PC-3 (cell line): Measurements from ENCODE around the gene MYO5B. TPM values are rescaled to one million over a fixed set of nuclear protein-coding genes. Genes with fewer than 3 reads are reported as not detected.

Experiments
- ATAC-seq: fragments of 200-7000 bp; cut with Tn5 transposase; 2 replicates; pipeline ENCODE4 v1.9.1; 2020; ENCODE audit warnings: mild to moderate bottlenecking, moderate library complexity
- BruUV-seq: library from RNA; stranded (reverse); fragments of 400-500 nt; replicated peaks from 2 replicates; lab custom pipeline; 2021; lab: Mats Ljungman, UMichigan
- CTCF ChIA-PET: fragments of 300-600 bp; sonication (Branson Sonifier 250); formaldehyde crosslinking; loops from one replicate; lab custom pipeline; 2022; ENCODE audit warnings: antibody characterized with exemption; lab: Charles Lee
- POLR2A ChIA-PET: fragments of 300-600 bp; sonication (Branson Sonifier 250); formaldehyde crosslinking; loops from one replicate; lab custom pipeline; 2022; ENCODE audit warnings: antibody characterized with exemption; ENCODE audit not compliant: unreplicated experiment; lab: Charles Lee
- DNase-seq: peaks from one replicate; pipeline ENCODE4 v3.0.0-alpha.2; 2015
- H2AFZ ChIP-seq: fragments of 300-600 bp; sonication (generic); 2 replicates; pipeline ENCODE4 v1.6.0; 2016; ENCODE audit warnings: antibody characterized with exemption, low read length
- H3F3A ChIP-seq: fragments of 300-600 bp; sonication (generic); one replicate; pipeline ENCODE4 v1.6.0; 2017; ENCODE audit warnings: antibody characterized with exemption, low read length, control low read depth, mild to moderate bottlenecking; ENCODE audit not compliant: unreplicated experiment
- H3K27ac ChIP-seq: fragments of 300-600 bp; sonication (generic); 2 replicates; pipeline ENCODE4 v1.5.1; 2016; ENCODE audit warnings: mild to moderate bottlenecking, low read length
- H3K27me3 ChIP-seq: fragments of 300-600 bp; sonication (generic); 2 replicates; pipeline ENCODE4 v1.6.1; 2016; ENCODE audit warnings: low read length, mixed read lengths
- H3K36me3 ChIP-seq: fragments of 300-600 bp; sonication (generic); 2 replicates; pipeline ENCODE4 v1.6.1; 2016; ENCODE audit warnings: low read depth, mixed run types, low read length, mixed read lengths
- H3K4me1 ChIP-seq: fragments of 300-600 bp; sonication (generic); 2 replicates; pipeline ENCODE4 v1.5.1; 2016; ENCODE audit warnings: low read length; ENCODE audit not compliant: insufficient read depth
- H3K4me2 ChIP-seq: fragments of 300-600 bp; sonication (generic); 2 replicates; pipeline ENCODE4 v1.6.0; 2016; ENCODE audit warnings: low read length
- H3K4me3 ChIP-seq: fragments of 300-600 bp; sonication (generic); 2 replicates; pipeline ENCODE4 v1.5.1; 2016; ENCODE audit warnings: mild to moderate bottlenecking, low read length, mixed read lengths
- H3K79me2 ChIP-seq: fragments of 300-600 bp; sonication (generic); 2 replicates; pipeline ENCODE4 v1.6.1; 2017; ENCODE audit warnings: low read length, mixed read lengths
- H3K9ac ChIP-seq: fragments of 300-600 bp; sonication (generic); 2 replicates; pipeline ENCODE4 v1.6.0; 2016; ENCODE audit warnings: mild to moderate bottlenecking, low read length
- H3K9me2 ChIP-seq: fragments of 300-600 bp; sonication (generic); replicated peaks from 2 replicates; pipeline ENCODE4 v1.6.1; 2016; ENCODE audit warnings: mixed run types, low read length, mixed read lengths
- H3K9me3 ChIP-seq: fragments of 300-600 bp; sonication (generic); 2 replicates; pipeline ENCODE4 v1.6.1; 2016; ENCODE audit warnings: low read length, mixed read lengths
- H4K20me1 ChIP-seq: fragments of 300-600 bp; sonication (generic); 2 replicates; pipeline ENCODE4 v1.6.1; 2016; ENCODE audit warnings: low read length, mixed read lengths
- CTCF ChIP-seq: fragments of 300-600 bp; sonication (generic); conservative IDR thresholded peaks from 2 replicates; pipeline ENCODE4 v1.5.1; 2017; ENCODE audit warnings: antibody characterized with exemption, low read depth, mild to moderate bottlenecking, low read length
- EZH2 ChIP-seq: fragments of 300-600 bp; sonication (generic); IDR thresholded peaks from one replicate; pipeline ENCODE4 v1.6.1; 2017; ENCODE audit warnings: antibody characterized with exemption, mild to moderate bottlenecking, low read length; ENCODE audit not compliant: unreplicated experiment
- EZH2phosphoT487 ChIP-seq: fragments of 300-600 bp; sonication (generic); IDR thresholded peaks from 2 replicates; pipeline ENCODE4 v1.6.1; 2018; ENCODE audit warnings: mild to moderate bottlenecking, antibody characterized with exemption, low read length, borderline replicate concordance
- intact Hi-C: fragments of 100-400 bp; cut with micrococcal nuclease; formaldehyde crosslinking; loops from 2 replicates; pipeline ENCODE4 v1.9.0; 2023
- total RNA-seq: library from RNA; depleted of rRNA; stranded (reverse); fragments of >200 nt; gene quantifications from 2 replicates; pipeline ENCODE4 v1.2.3, GENCODE V29; 2014

MYO5B gene
- total RNA-seq, 1 experiment from 2014 or later, result 10.7 TPM

- TF ChIP-seq EZH2phosphoT487 (no peak), CTCF (no peak), EZH2 (no peak)
- DNase-seq, result no peak
- Histone ChIP-seq H4K20me1 (no peaks in the 10 kb centered on the region), H3K4me3 (no peak overlapping the region), H3K4me2 (no peak overlapping the region), H3F3A (no peaks in the 10 kb centered on the region), H3K9ac (no peak overlapping the region), H3K27ac (no peak overlapping the region), H3K4me1 (peaks cover 18% of the 10 kb centered on the region), H3K36me3 (no peaks in the 10 kb centered on the region), H3K9me2 (no peaks in the 10 kb centered on the region), H3K27me3 (no peaks in the 10 kb centered on the region), H3K9me3 (no peaks in the 10 kb centered on the region), H2AFZ (no peak overlapping the region), H3K79me2 (no peaks in the 10 kb centered on the region)
- ATAC-seq, result no peak
- no TSS peak for BruUV-seq
- intact Hi-C loops, result no loop called here
- POLR2A ChIA-PET, result no interaction called here
- CTCF ChIA-PET, result no interaction called here
Observed at GRCh38 chr18:49842656-49843055, 352.3 kb downstream of the MYO5B start.

DNA sequence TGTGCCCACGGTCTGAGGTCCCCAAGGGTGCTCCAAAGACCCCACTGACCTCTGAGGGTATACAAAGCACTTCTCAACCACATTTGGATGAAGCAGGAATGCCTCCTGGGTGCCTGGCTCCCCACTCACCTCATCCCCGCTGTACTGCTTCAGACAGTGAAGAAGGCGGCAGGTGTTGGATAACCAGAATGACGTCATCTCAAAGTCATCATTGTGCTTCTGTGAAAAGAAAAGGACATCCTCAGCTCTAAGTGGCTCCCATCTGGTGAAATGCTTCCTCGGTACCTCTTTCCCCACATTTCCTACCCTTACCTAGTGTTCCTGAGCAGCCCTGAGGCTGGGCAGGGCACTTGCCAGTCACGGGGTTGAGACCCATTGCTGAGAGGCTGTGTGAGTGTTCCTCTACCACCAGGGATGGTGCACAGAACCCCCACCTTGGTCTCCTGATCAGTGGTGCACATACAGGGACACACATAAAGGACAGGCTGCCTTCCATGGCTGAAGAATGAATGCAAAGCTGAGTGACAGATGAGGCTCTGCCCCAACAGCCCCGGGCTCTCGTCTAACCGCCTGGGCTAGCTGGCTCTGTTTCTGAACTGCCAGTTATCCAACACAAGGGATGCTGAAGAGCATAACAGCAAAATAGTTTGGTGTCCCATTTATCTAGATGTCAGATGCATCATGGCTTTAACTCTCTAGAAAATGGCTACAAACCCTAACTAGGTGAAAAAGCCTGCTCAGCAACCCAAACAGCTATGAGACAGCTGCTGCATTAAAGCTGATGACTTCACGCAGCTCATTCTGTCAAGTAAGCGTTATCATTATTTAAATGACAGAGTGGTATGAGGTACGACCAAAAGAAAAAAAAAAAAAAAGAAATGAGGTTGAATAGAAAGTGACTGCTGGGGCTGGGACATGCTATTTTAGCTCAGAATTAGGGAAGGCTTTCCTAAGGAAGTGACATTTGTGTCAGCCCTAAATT, 353.4 kb downstream of the MYO5B start:
- Histone ChIP-seq H2AFZ (no peak overlapping the region), H3K79me2 (no peaks in the 10 kb centered on the region), H3K27ac (no peak overlapping the region), H3K27me3 (no peaks in the 10 kb centered on the region), H3K9me2 (no peaks in the 10 kb centered on the region), H3K4me3 (no peak overlapping the region), H4K20me1 (no peaks in the 10 kb centered on the region), H3K4me2 (no peak overlapping the region), H3K36me3 (no peaks in the 10 kb centered on the region), H3K9me3 (no peaks in the 10 kb centered on the region), H3K4me1 (peaks cover 20% of the 10 kb centered on the region), H3K9ac (no peak overlapping the region), H3F3A (no peaks in the 10 kb centered on the region)
- ATAC-seq, result no peak
- intact Hi-C loops, result no loop called here
- CTCF ChIA-PET, result no interaction called here
- no TSS peak for BruUV-seq
- POLR2A ChIA-PET, result interaction anchor here (0.6 kb wide), 1 partner anchor 8 kb away, joined by 4 read pairs; no protein-coding TSS in a partner anchor
- no peak for DNase-seq
- TF ChIP-seq EZH2 (no peak), CTCF (no peak), EZH2phosphoT487 (no peak)

GRCh38 chr18:49839012-49839411, 355.9 kb downstream of the MYO5B start:
- H3K4me3 ChIP-seq, result no peak overlapping the region
- DNase-seq (peak; percentile 73), ATAC-seq (peak; percentile 76)
- no TSS peak for BruUV-seq
- no peak overlapping the region for H2AFZ ChIP-seq
- H3K27me3 ChIP-seq, result no peaks in the 10 kb centered on the region
- H4K20me1 ChIP-seq, result no peaks in the 10 kb centered on the region
- H3K4me1 ChIP-seq, result peaks cover 43% of the 10 kb centered on the region
- intact Hi-C loops, result no loop called here
- no peaks in the 10 kb centered on the region for H3K79me2 ChIP-seq
- no peaks in the 10 kb centered on the region for H3F3A ChIP-seq
- peak overlapping the region; percentile 26 for H3K27ac ChIP-seq
- CTCF ChIA-PET, result no interaction called here
- H3K4me2 ChIP-seq, result no peak overlapping the region
- H3K9me3 ChIP-seq, result no peaks in the 10 kb centered on the region
- TF ChIP-seq EZH2phosphoT487 (no peak), EZH2 (no peak), CTCF (no peak)
- H3K36me3 ChIP-seq, result no peaks in the 10 kb centered on the region
- H3K9ac ChIP-seq, result no peak overlapping the region
- POLR2A ChIA-PET, result no interaction called here
- no peaks in the 10 kb centered on the region for H3K9me2 ChIP-seq
